Stimulated activated CD8-positive, alpha-beta memory T cell treated with anti-CD3 and anti-CD28 coated beads, Interleukin-15, amount 100 ng/mL, for 4 hours (primary cell): ENCODE data around the gene BMERB1.
"Not testable (repeated sequence)": the region's sequence is repeated elsewhere in the genome, so short reads cannot be mapped to it uniquely, and the experiment has no call there.

Experiments used
- DNase-seq, 2 donors: peaks; one replicate each; pipeline ENCODE4 v3.0.0-alpha.2; 2020; ENCODE audit warnings: low read depth in 2 of 2

Gene BMERB1

GRCh38 chr16:15434425-15435215 lies at the start of gene BMERB1:
BMERB1 (plus strand) TSS chr16:15434588; CDS start chr16:15434654, 66 bp downstream.
- DNase-seq = peak; percentile 13 to 22

- DNase-seq = not testable (repeated sequence)
Measured at GRCh38 chr16:15388060-15388459, 46.3 kb upstream of the BMERB1 start.

GRCh38 chr16:15389916-15390315 lies 44.5 kb upstream of the BMERB1 start:
- DNase-seq = not testable (repeated sequence)

GRCh38 chr16:15393025-15393424 lies 41.4 kb upstream of the BMERB1 start:
- DNase-seq = not testable (repeated sequence)

GRCh38 chr16:15395631-15396508 lies 38.5 kb upstream of the BMERB1 start, which contains the start of gene MPV17L:
MPV17L (plus strand) TSS chr16:15395754; CDS start chr16:15395898, 144 bp downstream.
- not testable (repeated sequence) for DNase-seq

GRCh38 chr16:15396509-15396829 lies 37.9 kb upstream of the BMERB1 start:
- DNase-seq = not testable (repeated sequence)

- no peak for DNase-seq
Measured at GRCh38 chr16:15396948-15397594, 37.3 kb upstream of the BMERB1 start.

- DNase-seq = no peak
Measured at GRCh38 chr16:15398618-15399316, 35.6 kb upstream of the BMERB1 start.

GRCh38 chr16:15399317-15399716 lies 35.1 kb upstream of the BMERB1 start:
- no peak for DNase-seq

- DNase-seq = not testable (repeated sequence)
Measured at GRCh38 chr16:15400314-15400713, 34.1 kb upstream of the BMERB1 start.

- DNase-seq = no peak
Measured at GRCh38 chr16:15401972-15402371, 32.4 kb upstream of the BMERB1 start.

- no peak for DNase-seq
Measured at GRCh38 chr16:15403392-15403995, 30.9 kb upstream of the BMERB1 start.

- not testable (repeated sequence) for DNase-seq
Measured at GRCh38 chr16:15404091-15404490, 30.3 kb upstream of the BMERB1 start.

- no peak for DNase-seq
Measured at GRCh38 chr16:15404792-15405191, 29.6 kb upstream of the BMERB1 start.

GRCh38 chr16:15407756-15408155 lies 26.6 kb upstream of the BMERB1 start:
- not testable (repeated sequence) for DNase-seq

- not testable (repeated sequence) for DNase-seq
Measured at GRCh38 chr16:15409476-15409875, 24.9 kb upstream of the BMERB1 start.

- no peak for DNase-seq
Measured at GRCh38 chr16:15415511-15415985, 18.8 kb upstream of the BMERB1 start.

- DNase-seq = no peak
Measured at GRCh38 chr16:15417197-15417596, 17.2 kb upstream of the BMERB1 start.

GRCh38 chr16:15418206-15418605 lies 16.2 kb upstream of the BMERB1 start:
- no peak for DNase-seq

- not testable (repeated sequence) for DNase-seq
Measured at GRCh38 chr16:15421696-15422095, 12.7 kb upstream of the BMERB1 start.

- DNase-seq = no peak
Measured at GRCh38 chr16:15422222-15422621, 12.2 kb upstream of the BMERB1 start.
